ENCODE measurements around the gene PRAME. TPM values are rescaled to one million over a fixed set of nuclear protein-coding genes. Genes with fewer than 3 reads are reported as not detected.

Gene PRAME
- total and polyA plus RNA-seq, 2 experiments from 2014 or later, result not detected

DNA sequence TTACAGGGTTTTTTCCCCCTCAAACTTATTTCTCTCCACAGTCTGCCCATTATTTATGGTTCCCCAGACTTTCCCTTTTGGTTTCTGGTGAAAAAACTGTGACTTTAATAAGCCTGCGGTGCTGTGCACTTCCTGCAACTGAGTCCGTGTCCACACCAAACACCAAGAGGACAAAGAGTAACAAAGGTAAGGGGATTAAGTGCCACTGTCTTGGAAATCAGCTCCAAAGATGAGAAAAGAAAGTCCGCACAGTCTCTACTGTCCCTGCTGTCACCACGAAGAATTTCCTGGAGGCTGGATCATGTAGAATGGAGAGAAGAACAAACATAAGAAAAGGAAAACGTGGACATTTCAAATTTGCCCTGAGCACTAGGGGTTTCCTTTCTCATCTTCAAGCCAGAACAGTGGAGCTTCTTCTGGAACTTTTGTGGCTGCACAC, 17.9 kb upstream of the PRAME start:
- no peak overlapping the region for H3K9ac ChIP-seq
- H3K4me1 ChIP-seq (ENCODE audit: insufficient read depth), result no peaks in the 10 kb centered on the region
- H3K79me2 ChIP-seq (ENCODE audit: insufficient read depth), result no peaks in the 10 kb centered on the region
- no peaks in the 10 kb centered on the region for H3K36me3 ChIP-seq (ENCODE audit: low read depth)
- TF ChIP-seq EZH2 (IDR thresholded peaks at IDR 0.05; ENCODE audit: insufficient read depth, poor library complexity, severe bottlenecking), result no peak
- no peak for TF ChIP-seq EZH2phosphoT487 (IDR thresholded peaks at IDR 0.05; ENCODE audit: insufficient read depth, low read depth)
- in situ Hi-C loops (cut with MboI), result no loop called here
- no peak for DNase-seq
- H3K4me2 ChIP-seq (ENCODE audit: unreplicated experiment), result no peak overlapping the region
- no peaks in the 10 kb centered on the region for H3K9me3 ChIP-seq (ENCODE audit: low read depth)
- H3F3A ChIP-seq (ENCODE audit: insufficient read depth), result no peaks in the 10 kb centered on the region
- peaks cover 23% of the 10 kb centered on the region; the same call in 1 of the 2 replicates for H3K27me3 ChIP-seq (replicated peaks; ENCODE audit: insufficient read depth)
- no peak overlapping the region for H2AFZ ChIP-seq
- no peak overlapping the region for H3K4me3 ChIP-seq
- H4K20me1 ChIP-seq (ENCODE audit: insufficient read depth), result no peaks in the 10 kb centered on the region
- H3K27ac ChIP-seq, result no peak overlapping the region
- no peaks in the 10 kb centered on the region for H3K9me2 ChIP-seq (ENCODE audit: insufficient read depth)
- WGBS, 2 experiments (ENCODE audit: low coverage in 1 of 2, low lambda C conversion rate in 2 of 2, missing lambda C conversion rate in 2 of 2), result 54 to 66% methylated on average over 5 of the region's 5 CpGs

- Histone ChIP-seq H3K27me3 (replicated peaks; ENCODE audit: insufficient read depth) (peaks cover 29% of the 10 kb centered on the region), H4K20me1 (ENCODE audit: insufficient read depth) (no peaks in the 10 kb centered on the region), H3K4me1 (ENCODE audit: insufficient read depth) (no peaks in the 10 kb centered on the region), H2AFZ (no peak overlapping the region), H3K4me2 (ENCODE audit: unreplicated experiment) (no peak overlapping the region), H3F3A (ENCODE audit: insufficient read depth) (no peaks in the 10 kb centered on the region), H3K9ac (no peak overlapping the region), H3K79me2 (ENCODE audit: insufficient read depth) (no peaks in the 10 kb centered on the region), H3K36me3 (ENCODE audit: low read depth) (no peaks in the 10 kb centered on the region), H3K9me3 (ENCODE audit: low read depth) (no peaks in the 10 kb centered on the region), H3K4me3 (no peak overlapping the region), H3K9me2 (ENCODE audit: insufficient read depth) (no peaks in the 10 kb centered on the region), H3K27ac (no peak overlapping the region)
- in situ Hi-C loops (cut with MboI), result no loop called here
- WGBS, 2 experiments (ENCODE audit: low coverage in 1 of 2, low lambda C conversion rate in 2 of 2, missing lambda C conversion rate in 2 of 2), result 30 to 32% methylated on average over 8 of the region's 8 CpGs
- TF ChIP-seq EZH2phosphoT487 (IDR thresholded peaks at IDR 0.05; ENCODE audit: insufficient read depth, low read depth) (no peak), EZH2 (IDR thresholded peaks at IDR 0.05; ENCODE audit: insufficient read depth, poor library complexity, severe bottlenecking) (no peak)
- peak; percentile 68 for DNase-seq
These were observed 17.4 kb upstream of the PRAME start for GRCh38 chr22:22576244-22576988.

DNA sequence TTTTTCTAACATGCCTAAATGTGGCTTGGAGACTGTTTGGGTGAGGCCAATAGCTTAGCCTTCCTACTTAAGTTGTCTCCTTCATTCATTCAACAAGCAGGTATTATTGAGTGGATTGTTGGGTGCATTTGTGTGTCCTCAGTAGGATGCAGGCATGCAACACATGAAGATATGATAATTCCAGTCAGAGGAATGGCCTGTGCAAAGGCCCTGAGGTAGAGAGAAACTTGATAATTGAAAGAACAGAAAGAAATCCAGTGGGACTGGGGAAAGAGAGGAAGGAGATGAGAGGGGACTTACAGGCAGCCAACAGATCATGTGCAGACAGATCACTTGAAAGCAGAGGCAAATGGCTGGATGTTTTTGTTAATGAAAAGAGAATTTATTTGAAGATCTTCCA, 15.3 kb upstream of the PRAME start:
- no peaks in the 10 kb centered on the region for H3K79me2 ChIP-seq (ENCODE audit: insufficient read depth)
- no peak overlapping the region for H3K4me3 ChIP-seq
- no peaks in the 10 kb centered on the region for H3K9me2 ChIP-seq (ENCODE audit: insufficient read depth)
- in situ Hi-C loops (cut with MboI), result no loop called here
- no peak for DNase-seq
- no peaks in the 10 kb centered on the region for H4K20me1 ChIP-seq (ENCODE audit: insufficient read depth)
- peaks cover 42% of the 10 kb centered on the region for H3K27me3 ChIP-seq (replicated peaks; ENCODE audit: insufficient read depth)
- no peaks in the 10 kb centered on the region for H3K36me3 ChIP-seq (ENCODE audit: low read depth)
- H3K4me1 ChIP-seq (ENCODE audit: insufficient read depth), result no peaks in the 10 kb centered on the region
- H3F3A ChIP-seq (ENCODE audit: insufficient read depth), result no peaks in the 10 kb centered on the region
- H3K9ac ChIP-seq, result no peak overlapping the region
- H2AFZ ChIP-seq, result no peak overlapping the region
- no peak overlapping the region for H3K4me2 ChIP-seq (ENCODE audit: unreplicated experiment)
- TF ChIP-seq EZH2 (IDR thresholded peaks at IDR 0.05; ENCODE audit: insufficient read depth, poor library complexity, severe bottlenecking) (no peak), EZH2phosphoT487 (IDR thresholded peaks at IDR 0.05; ENCODE audit: insufficient read depth, low read depth) (no peak)
- H3K9me3 ChIP-seq (ENCODE audit: low read depth), result no peaks in the 10 kb centered on the region
- no peak overlapping the region for H3K27ac ChIP-seq

DNA sequence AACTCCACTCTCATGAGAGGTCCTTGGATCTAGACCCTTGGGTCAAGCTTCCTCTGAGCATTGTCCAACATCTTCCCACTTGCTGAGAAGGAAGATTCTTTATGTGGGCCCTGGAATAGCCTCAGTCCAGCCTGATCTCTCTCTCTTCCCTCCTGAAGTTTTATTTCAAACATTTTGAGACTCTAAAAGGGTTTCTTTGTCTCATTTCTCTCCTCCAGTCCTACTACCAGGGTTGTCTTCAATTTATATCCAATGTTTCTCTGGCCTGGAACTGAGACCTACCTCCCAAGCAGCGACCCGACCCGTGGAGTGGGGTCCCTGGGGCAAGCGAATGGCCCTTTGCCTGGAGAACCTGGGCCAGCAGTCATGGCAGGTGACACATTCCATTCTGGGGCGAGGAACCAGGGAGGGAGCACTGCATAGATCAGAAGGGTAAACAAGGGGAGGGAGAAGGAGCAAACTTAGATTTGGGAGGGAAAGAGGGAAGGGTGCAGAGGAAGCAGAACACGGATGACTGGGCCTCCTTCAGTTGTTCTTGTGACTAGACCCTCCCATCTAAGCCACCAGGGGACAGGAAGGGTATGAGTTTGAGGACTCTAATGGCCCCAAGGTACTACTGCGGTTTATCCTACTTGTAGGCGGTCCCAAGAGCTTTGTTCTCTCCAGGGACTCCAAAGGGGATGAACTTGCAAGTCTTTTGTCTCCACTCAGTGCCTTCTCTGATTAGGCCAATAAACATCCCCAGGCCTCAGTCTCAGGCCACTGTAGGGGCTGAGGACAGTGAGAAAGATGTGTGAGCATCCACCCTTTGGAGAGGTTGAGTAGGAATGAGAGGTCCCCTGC, 14.2 kb upstream of the PRAME start:
- H3K9ac ChIP-seq, result no peak overlapping the region
- 34 to 38% methylated on average over 8 of the region's 8 CpGs for WGBS, 2 experiments (ENCODE audit: low coverage in 1 of 2, low lambda C conversion rate in 2 of 2, missing lambda C conversion rate in 2 of 2)
- H3K4me2 ChIP-seq (ENCODE audit: unreplicated experiment), result no peak overlapping the region
- no peaks in the 10 kb centered on the region for H3K9me2 ChIP-seq (ENCODE audit: insufficient read depth)
- H4K20me1 ChIP-seq (ENCODE audit: insufficient read depth), result no peaks in the 10 kb centered on the region
- H3F3A ChIP-seq (ENCODE audit: insufficient read depth), result no peaks in the 10 kb centered on the region
- no peak overlapping the region for H3K27ac ChIP-seq
- no peak overlapping the region for H3K4me3 ChIP-seq
- no peak for DNase-seq
- peaks cover 48% of the 10 kb centered on the region for H3K27me3 ChIP-seq (replicated peaks; ENCODE audit: insufficient read depth)
- H3K9me3 ChIP-seq (ENCODE audit: low read depth), result no peaks in the 10 kb centered on the region
- no peaks in the 10 kb centered on the region for H3K36me3 ChIP-seq (ENCODE audit: low read depth)
- in situ Hi-C loops (cut with MboI), result no loop called here
- H3K79me2 ChIP-seq (ENCODE audit: insufficient read depth), result no peaks in the 10 kb centered on the region
- H2AFZ ChIP-seq, result no peak overlapping the region
- TF ChIP-seq EZH2 (IDR thresholded peaks at IDR 0.05; ENCODE audit: insufficient read depth, poor library complexity, severe bottlenecking) (no peak), EZH2phosphoT487 (IDR thresholded peaks at IDR 0.05; ENCODE audit: insufficient read depth, low read depth) (no peak)
- no peaks in the 10 kb centered on the region for H3K4me1 ChIP-seq (ENCODE audit: insufficient read depth)
